SKM-1 treated with dmso at 0.1 percent for 144 hours (cell line): ENCODE data around the gene CIBAR2.

Source experiments
- DNase-seq: peaks from one replicate; lab custom pipeline; 2025; ENCODE audit not compliant: unreplicated experiment; lab: John Stamatoyannopoulos, UW

The CIBAR2 gene

DNA sequence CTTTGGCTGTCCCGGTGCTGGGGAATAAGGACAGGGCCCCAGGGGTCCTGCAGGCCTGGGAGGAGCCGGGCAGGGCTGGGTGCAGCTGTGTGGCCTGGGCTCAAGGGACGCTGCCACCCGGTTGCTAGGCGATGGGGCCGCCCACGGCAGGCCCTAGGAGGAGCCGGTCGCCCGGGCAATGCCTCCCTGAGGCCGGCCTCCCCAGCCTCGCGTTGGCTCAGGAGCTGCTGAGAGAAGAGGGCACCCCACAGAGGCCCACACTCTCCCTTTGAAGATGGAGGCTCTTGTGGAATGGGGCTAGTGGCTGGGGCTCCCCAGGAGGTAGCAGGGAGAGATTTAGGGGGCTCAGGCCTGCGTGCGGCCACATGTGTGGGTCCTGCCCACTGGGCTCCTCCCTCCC, at the start of gene CIBAR2:
Gene CIBAR2 (minus strand): TSS at position 109 of the 400 bp plus-strand sequence. CDS start 120 bp downstream, outside the sequence.
- no peak for DNase-seq

GRCh38 chr16:85159179-85159980, 47.1 kb upstream of the CIBAR2 start:
- no peak for DNase-seq

- no peak for DNase-seq
Measured at GRCh38 chr16:85158743-85159178, 46.5 kb upstream of the CIBAR2 start.

GRCh38 chr16:85157813-85158742, 45.8 kb upstream of the CIBAR2 start:
- no peak for DNase-seq

DNA sequence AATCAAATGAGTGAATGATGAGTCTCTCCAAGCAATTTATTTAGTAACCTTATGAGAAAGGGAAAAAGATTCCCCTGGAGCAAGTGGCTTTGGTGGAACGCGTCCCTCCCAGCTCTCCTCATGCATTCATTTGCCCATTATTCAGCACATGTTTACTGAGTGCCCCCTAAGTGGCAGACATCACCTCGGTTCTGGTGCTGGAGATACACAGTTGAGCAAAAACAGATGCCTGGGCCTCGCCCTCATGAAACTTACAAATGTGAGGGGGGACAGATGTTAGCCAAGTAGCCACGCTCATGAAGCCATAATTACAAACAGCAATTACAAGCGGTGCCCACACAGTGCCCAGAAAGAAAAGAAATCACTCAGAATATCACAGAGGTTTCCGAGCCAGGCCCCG, 45.1 kb upstream of the CIBAR2 start:
- no peak for DNase-seq

GRCh38 chr16:85156869-85157268, 44.6 kb upstream of the CIBAR2 start:
- DNase-seq, result no peak

DNA sequence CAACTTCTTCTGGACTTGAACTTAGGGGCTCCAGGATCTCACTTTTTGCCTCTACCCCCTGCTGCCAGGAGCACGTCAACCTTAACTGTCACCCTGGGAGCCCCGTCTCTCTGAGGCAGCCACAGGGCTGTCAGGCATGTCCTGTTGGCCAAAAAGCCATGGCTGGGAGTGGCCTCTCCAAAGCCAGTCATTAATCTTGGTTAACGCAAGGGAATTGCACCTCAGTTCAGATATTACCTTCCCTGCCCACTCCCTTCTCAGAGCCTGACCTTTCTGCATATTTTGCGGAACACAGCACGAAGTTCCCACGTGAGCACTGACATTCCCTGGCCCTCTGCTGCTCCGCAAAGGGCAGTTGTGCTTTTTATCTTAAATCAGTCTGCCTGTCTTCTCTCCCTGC, 44.2 kb upstream of the CIBAR2 start:
- DNase-seq, result no peak

- no peak for DNase-seq
Measured at GRCh38 chr16:85153656-85154091, 41.4 kb upstream of the CIBAR2 start.

GRCh38 chr16:85153046-85153445, 40.8 kb upstream of the CIBAR2 start:
- no peak for DNase-seq

- no peak for DNase-seq
Measured at GRCh38 chr16:85152414-85153030, 40.2 kb upstream of the CIBAR2 start.

GRCh38 chr16:85151603-85152413, 39.5 kb upstream of the CIBAR2 start:
- no peak for DNase-seq

DNA sequence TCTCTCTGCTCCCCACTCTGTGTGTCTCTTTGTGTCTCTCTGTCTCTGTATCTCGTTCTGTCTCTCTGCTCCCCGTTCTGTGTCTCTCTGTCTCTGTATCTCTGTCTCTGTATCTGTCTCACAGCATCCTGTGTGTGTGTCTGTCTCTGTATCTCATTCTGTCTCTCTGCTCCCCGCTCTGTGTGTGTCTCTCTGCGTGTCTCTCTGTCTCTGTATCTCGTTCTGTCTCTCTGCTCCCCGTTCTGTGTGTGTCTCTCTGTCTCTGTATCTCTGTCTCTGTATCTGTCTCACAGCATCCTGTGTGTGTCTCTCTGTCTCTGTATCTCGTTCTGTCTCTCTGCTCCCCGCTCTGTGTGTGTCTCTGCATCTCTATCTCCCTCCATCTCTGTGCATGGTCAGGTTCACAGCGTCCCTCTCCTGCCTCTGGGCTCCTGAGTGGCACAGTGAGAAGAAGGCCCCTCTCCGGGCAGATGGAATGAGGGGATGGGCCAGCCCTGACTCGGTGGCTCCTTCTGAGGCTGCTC, 38.9 kb upstream of the CIBAR2 start:
- DNase-seq, result no peak

DNA sequence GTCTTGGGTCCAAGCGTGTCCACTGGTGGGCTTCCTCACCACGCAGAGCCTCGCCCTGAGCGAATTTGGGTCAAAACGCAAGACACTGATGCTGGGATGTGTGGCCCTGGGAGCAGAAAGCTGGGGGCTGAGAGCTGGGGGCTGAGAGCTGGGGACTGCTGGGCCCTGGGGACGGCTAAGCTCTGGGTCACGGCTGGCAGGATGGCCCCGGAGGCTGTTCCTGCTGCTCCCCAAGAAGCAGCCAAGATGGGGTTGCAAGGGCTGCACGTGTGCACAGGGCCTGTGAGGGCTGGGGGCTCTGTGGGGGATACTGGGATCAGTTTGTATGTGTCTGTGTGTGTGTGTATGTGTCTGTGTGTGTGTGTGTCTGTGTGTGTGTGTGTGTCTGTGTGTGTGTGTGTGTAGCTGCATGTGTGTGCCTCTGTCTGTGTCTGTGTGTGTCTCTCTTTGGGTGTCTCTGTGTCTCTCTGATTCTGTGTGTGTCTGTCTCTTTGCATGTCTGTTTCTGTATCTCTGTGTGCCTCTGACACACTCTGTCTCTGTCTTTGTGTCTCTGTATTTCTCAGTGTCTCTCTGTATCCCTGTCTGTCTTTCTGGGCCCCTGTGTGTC, 38.2 kb upstream of the CIBAR2 start:
- DNase-seq, result no peak

DNA sequence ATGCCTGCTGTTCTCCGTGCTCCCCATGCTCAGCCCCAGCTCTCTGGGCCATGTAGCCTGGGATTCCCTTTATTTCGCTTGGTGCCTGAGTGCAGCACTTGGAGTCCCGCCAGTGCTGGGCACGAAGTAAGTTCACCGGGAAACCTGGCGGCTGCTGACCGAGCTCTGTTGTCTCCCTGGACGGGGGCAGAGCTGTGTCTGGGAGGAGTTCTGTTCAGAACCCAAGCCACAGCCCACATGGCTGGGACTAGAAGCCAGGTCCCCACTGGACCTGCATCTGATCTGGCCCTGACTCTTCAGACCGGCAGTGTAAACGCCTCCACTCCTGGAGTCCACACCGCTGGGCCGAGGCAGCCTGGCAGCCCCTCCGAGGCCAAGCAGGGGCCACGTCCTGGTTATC, 37.5 kb upstream of the CIBAR2 start:
- no peak for DNase-seq

- DNase-seq, result no peak
Measured at GRCh38 chr16:85148931-85149330, 36.7 kb upstream of the CIBAR2 start.

DNA sequence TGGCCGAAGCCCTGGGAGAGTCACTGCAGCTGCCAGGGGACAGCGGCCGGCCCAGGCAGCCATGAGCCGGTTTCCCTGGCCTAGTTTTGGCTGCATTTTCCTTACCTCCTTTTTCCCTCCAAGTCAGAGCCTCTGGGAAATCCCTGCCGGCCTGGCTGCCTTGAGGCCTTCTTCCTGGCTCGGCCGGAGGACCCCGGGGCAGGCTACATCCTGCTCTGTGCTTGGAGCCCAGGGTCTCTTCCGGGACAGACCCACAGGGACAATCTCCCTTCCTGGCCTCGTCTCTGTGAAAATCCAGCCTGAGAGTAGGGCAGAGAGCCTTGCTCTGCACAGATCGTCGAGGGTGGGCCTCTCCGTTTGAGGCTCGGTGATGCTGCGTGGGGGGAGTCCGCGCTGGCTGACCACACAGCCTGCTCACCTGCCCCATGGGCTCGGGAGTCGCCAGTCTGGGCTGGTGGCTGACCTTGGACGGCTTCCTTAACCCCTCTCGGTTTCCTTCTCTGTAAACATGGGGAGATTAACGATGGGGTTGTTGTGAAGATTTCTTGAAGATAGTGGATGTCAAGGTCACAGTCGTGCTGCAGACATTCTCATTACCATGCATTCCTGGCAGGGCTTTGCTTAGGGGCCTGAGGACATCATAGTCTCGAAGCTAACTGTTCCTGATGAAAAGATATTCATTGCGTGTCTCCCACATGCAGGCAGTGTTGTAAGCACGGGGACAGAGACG, 34.8 kb upstream of the CIBAR2 start:
- DNase-seq, result no peak

DNA sequence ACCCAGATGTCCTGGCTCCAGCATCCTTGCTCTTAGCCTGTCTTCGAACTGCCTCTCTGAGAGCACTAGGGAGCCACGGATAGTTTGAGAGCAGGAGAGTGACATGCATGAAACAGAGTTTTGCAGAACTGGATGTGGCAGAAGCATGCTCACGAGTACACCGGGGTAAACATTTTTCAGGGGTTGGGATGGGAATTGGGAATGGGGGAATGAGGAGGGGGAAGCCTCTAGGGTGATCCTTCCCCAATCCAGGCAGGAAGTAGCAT, 34.2 kb upstream of the CIBAR2 start:
- no peak for DNase-seq

DNA sequence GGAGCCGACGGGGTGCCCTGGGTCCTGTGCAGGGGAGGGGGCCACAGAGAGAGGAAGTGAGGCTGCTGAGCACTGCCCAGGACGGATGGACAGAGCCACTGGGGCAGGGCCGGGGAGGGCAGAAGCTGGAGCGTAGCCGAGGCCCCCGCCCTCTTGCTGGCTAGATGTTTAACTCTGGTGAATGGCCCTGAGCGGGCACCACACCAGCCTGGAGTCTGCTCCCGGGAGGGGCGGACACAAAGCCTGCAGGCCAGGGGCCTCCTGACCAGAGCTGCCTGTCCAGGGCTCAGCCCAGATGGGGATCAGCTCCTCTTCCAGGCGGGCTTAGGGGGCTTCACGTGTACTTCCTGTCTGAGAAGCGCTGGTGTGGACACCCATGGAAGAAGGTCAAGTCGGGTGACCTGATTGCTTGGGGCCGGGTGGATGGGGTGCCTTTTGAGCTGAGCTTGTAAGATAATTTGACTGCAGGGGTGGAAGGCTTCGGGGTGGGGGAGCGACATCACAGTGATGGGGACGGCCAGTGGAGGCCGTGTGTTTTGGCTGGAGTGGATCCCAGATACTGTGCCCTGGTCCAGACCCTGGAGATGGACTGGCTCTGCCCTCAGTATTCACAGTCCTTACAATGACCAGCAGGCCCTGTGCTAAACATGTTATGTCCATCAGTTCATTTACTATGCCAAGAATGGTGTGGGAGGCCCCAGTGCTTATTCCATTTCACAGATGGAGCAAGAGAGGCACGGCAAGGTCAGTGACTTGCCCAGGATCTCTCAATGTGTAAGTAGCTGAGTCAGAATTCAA, 33.7 kb upstream of the CIBAR2 start:
- DNase-seq, result no peak

GRCh38 chr16:85145188-85145587, 32.9 kb upstream of the CIBAR2 start:
- no peak for DNase-seq
